ENCODE results near the gene PROM2. TPM values are rescaled to one million over a fixed set of nuclear protein-coding genes. Genes with fewer than 3 reads are reported as not detected.
"Not testable (repeated sequence)": the region's sequence is repeated elsewhere in the genome, so short reads cannot be mapped to it uniquely, and the experiment has no call there.

Gene PROM2
- total RNA-seq, 1 donor from 2014 or later, result 2.3 TPM

GRCh38 chr2:95234816-95235215 is 39.4 kb upstream of the PROM2 start:
- H3K4me3 ChIP-seq (ENCODE audit: low read depth, low read length), result no peak overlapping the region
- no peak for DNase-seq (ENCODE audit: low read depth)
- no peaks in the 10 kb centered on the region for H3K27me3 ChIP-seq (ENCODE audit: control insufficient read depth, insufficient read depth, low read length)
- no peak for TF ChIP-seq CTCF (IDR thresholded peaks at IDR 0.05; ENCODE audit: insufficient read depth, low read length, poor library complexity, severe bottlenecking)
- no peaks in the 10 kb centered on the region for H3K36me3 ChIP-seq (ENCODE audit: control insufficient read depth, insufficient read depth, low read length)

- no peaks in the 10 kb centered on the region for H3K27me3 ChIP-seq (ENCODE audit: control insufficient read depth, insufficient read depth, low read length)
- TF ChIP-seq CTCF (IDR thresholded peaks at IDR 0.05; ENCODE audit: insufficient read depth, low read length, poor library complexity, severe bottlenecking), result no peak
- no peak for DNase-seq (ENCODE audit: low read depth)
- no peak overlapping the region for H3K4me3 ChIP-seq (ENCODE audit: low read depth, low read length)
- no peaks in the 10 kb centered on the region for H3K36me3 ChIP-seq (ENCODE audit: control insufficient read depth, insufficient read depth, low read length)
Measured at GRCh38 chr2:95238131-95238530, 36.1 kb upstream of the PROM2 start.

DNA sequence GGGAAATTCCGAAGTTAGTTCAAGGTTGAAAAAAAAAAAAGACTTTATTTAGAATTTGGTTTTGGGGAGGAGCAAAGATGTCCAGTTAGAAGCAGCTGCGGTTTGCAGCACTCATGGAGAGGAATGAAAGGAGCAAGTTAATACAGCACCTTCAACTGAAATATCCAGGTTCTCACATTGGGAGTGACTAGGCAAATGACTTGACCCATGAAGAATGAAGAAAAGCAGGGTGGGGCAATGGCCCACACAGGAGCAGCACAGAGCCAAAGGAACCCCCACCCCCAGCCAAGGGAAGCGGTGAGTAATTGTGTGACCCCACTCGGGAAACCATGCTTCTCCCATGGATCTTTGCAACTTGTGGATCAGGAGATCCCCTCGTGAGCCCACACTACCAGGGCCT is 34.2 kb upstream of the PROM2 start:
- no peaks in the 10 kb centered on the region for H3K27me3 ChIP-seq (ENCODE audit: control insufficient read depth, insufficient read depth, low read length)
- no peak for DNase-seq (ENCODE audit: low read depth)
- no peak overlapping the region for H3K4me3 ChIP-seq (ENCODE audit: low read depth, low read length)
- H3K36me3 ChIP-seq (ENCODE audit: control insufficient read depth, insufficient read depth, low read length), result no peaks in the 10 kb centered on the region
- TF ChIP-seq CTCF (IDR thresholded peaks at IDR 0.05; ENCODE audit: insufficient read depth, low read length, poor library complexity, severe bottlenecking), result no peak

- TF ChIP-seq CTCF (IDR thresholded peaks at IDR 0.05; ENCODE audit: insufficient read depth, low read length, poor library complexity, severe bottlenecking), result no peak
- DNase-seq (ENCODE audit: low read depth), result no peak
- H3K4me3 ChIP-seq (ENCODE audit: low read depth, low read length), result no peak overlapping the region
- no peaks in the 10 kb centered on the region for H3K36me3 ChIP-seq (ENCODE audit: control insufficient read depth, insufficient read depth, low read length)
- no peaks in the 10 kb centered on the region for H3K27me3 ChIP-seq (ENCODE audit: control insufficient read depth, insufficient read depth, low read length)
Measured at GRCh38 chr2:95240556-95240955, 33.7 kb upstream of the PROM2 start.

DNA sequence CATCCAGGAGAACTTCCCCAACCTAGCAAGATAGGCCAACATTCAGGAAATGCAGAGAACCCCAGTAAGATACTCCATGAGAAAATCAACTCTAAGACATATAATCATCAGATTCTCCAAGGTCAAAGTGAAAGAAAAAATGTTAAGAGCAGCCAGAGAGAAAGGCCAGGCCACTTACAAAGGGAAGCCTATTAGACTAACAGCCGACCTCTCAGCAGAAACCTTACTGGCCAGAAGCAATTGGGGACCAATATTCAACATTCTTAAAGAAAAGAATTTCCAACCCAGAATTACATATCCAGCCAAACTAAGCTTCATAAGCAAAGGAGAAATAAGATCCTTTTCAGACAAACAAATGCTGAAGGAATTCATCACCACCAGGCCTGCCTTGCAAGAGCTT is 32.2 kb upstream of the PROM2 start:
- not testable (repeated sequence) for H3K27me3 ChIP-seq (ENCODE audit: control insufficient read depth, insufficient read depth, low read length); H3K36me3 ChIP-seq (ENCODE audit: control insufficient read depth, insufficient read depth, low read length); DNase-seq (ENCODE audit: low read depth); H3K4me3 ChIP-seq (ENCODE audit: low read depth, low read length)

- no peaks in the 10 kb centered on the region for H3K27me3 ChIP-seq (ENCODE audit: control insufficient read depth, insufficient read depth, low read length)
Measured at GRCh38 chr2:95258271-95258670, 16.0 kb upstream of the PROM2 start.

More at GRCh38 chr2:95258271-95258670, 16.0 kb upstream of the PROM2 start:
- no peak overlapping the region for H3K4me3 ChIP-seq (ENCODE audit: low read depth, low read length)
- TF ChIP-seq CTCF (IDR thresholded peaks at IDR 0.05; ENCODE audit: insufficient read depth, low read length, poor library complexity, severe bottlenecking), result no peak
- no peaks in the 10 kb centered on the region for H3K36me3 ChIP-seq (ENCODE audit: control insufficient read depth, insufficient read depth, low read length)
- no peak for DNase-seq (ENCODE audit: low read depth)
